ENCODE data around the gene MAP3K7CL.

MAP3K7CL gene

GRCh38 chr21:29130270-29130969 is at the start of gene MAP3K7CL:
Gene MAP3K7CL (plus strand): TSS chr21:29130644. CDS start chr21:29133345, 2,701 bp downstream.
- DNase-seq = no peak

GRCh38 chr21:29082046-29082815 is 48.2 kb upstream of the MAP3K7CL start:
- peak in 1 of 2 donors; percentile 41 for DNase-seq

GRCh38 chr21:29083306-29083705 is 47.1 kb upstream of the MAP3K7CL start:
- DNase-seq = no peak

- no peak for DNase-seq
Observed at GRCh38 chr21:29084372-29084771, 46.1 kb upstream of the MAP3K7CL start.

GRCh38 chr21:29085106-29085752 is 45.2 kb upstream of the MAP3K7CL start:
- DNase-seq = no peak

- peak; percentile 55 to 66 for DNase-seq
Observed at GRCh38 chr21:29091033-29091432, 39.4 kb upstream of the MAP3K7CL start.

GRCh38 chr21:29092102-29092959 is 38.1 kb upstream of the MAP3K7CL start:
- DNase-seq = no peak

GRCh38 chr21:29096218-29097015 is 34.0 kb upstream of the MAP3K7CL start:
- DNase-seq = peak; percentile 54 to 55

GRCh38 chr21:29098156-29098555 is 32.3 kb upstream of the MAP3K7CL start:
- DNase-seq = no peak

- peak in 1 of 2 donors; percentile 48 for DNase-seq
Observed at GRCh38 chr21:29102791-29103257, 27.6 kb upstream of the MAP3K7CL start.

GRCh38 chr21:29104239-29104708 is 26.2 kb upstream of the MAP3K7CL start:
- DNase-seq = no peak

- no peak for DNase-seq
Observed at GRCh38 chr21:29105218-29105617, 25.2 kb upstream of the MAP3K7CL start.

- DNase-seq = no peak
Observed at GRCh38 chr21:29114765-29115500, 15.5 kb upstream of the MAP3K7CL start.

- no peak for DNase-seq
Observed at GRCh38 chr21:29115899-29116298, 14.5 kb upstream of the MAP3K7CL start.

GRCh38 chr21:29117372-29117955 is 13.0 kb upstream of the MAP3K7CL start:
- DNase-seq = no peak

GRCh38 chr21:29121759-29122158 is 8.7 kb upstream of the MAP3K7CL start:
- no peak for DNase-seq

- no peak for DNase-seq
Observed at GRCh38 chr21:29124645-29125044, 5.8 kb upstream of the MAP3K7CL start.

GRCh38 chr21:29125191-29125590 is 5.3 kb upstream of the MAP3K7CL start:
- no peak for DNase-seq

GRCh38 chr21:29125979-29126378 is 4.5 kb upstream of the MAP3K7CL start:
- no peak for DNase-seq

GRCh38 chr21:29133241-29133640 is 2.8 kb downstream of the MAP3K7CL start:
- DNase-seq = no peak
